Measurements from ENCODE around the gene KIF4B.

KIF4B gene

GRCh38 chr5:155052532-155052931 is 39.0 kb downstream of the KIF4B start:
- DNase-seq = no peak

DNA sequence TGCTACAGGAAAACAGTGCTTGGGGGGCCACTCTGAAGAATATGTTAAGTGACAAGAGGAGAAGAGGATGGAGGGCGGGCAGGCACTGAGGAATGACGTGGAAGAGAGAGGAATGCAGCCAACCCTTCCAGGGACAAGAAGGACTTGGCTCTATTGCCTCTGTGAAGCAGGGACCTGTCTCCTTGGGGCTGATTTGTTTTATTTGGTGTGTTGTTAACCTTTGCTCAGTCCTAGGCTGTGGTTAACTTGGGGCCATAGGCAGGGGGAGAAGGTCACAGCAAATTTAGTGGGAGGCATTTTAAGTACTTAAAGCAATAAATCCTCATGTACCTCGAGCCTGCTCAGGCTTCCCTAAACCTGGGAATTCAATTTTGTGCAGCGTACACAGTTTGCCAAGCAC is 39.9 kb downstream of the KIF4B start:
- DNase-seq = no peak

- no peak for DNase-seq
Observed at GRCh38 chr5:155056644-155057269, 43.2 kb downstream of the KIF4B start.

GRCh38 chr5:155057626-155058025 is 44.1 kb downstream of the KIF4B start:
- DNase-seq = no peak

DNA sequence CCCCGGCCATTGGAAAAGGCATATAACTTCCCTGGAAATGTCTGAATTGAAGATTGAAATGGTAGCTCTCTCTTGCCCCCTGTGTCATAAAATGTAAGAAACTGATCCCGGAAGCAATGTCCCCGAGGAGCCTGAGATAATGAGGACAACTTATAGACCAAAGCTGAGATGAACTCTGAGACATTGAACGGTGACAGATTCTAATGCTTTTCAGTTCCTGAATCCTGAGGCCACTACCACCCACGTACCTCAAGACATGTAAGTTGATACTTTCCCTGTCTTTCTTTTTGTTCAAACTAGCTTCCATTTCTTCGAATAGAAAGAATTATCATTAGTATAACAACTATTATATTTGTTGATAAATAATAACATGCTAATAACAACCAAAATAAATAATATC is 51.0 kb downstream of the KIF4B start:
- no peak for DNase-seq

GRCh38 chr5:155066886-155067595 is 53.5 kb downstream of the KIF4B start:
- no peak for DNase-seq

All from nucleus accumbens (tissue), 56 donors.